ENCODE results near the gene HDAC5. TPM values are rescaled to one million over a fixed set of nuclear protein-coding genes. Genes with fewer than 3 reads are reported as not detected.

HDAC5 gene
- polyA plus RNA-seq, 1 of the 3 experiments (the other 2 are of a cell fraction): 19.0 TPM

GRCh38 chr17:44076716-44077594 is 46.5 kb downstream of the HDAC5 start:
- H3K27ac ChIP-seq (ENCODE audit: low read depth in 2 of 2, low read length in 1 of 2): no peak overlapping the region; a peak in 1 of 4 replicates
- no peaks in the 10 kb centered on the region for H3K27me3 ChIP-seq (ENCODE audit: insufficient read depth)
- H3K4me1 ChIP-seq (ENCODE audit: control insufficient read depth in 1 of 2, insufficient read depth in 2 of 2, low read depth in 1 of 2, low read length in 1 of 2): peaks cover 2 to 3% of the 10 kb centered on the region in 2 experiments; a peak in 2 of 4 replicates
- H3K9me3 ChIP-seq: no peaks in the 10 kb centered on the region
- no peaks in the 10 kb centered on the region for H3K9me2 ChIP-seq
- no peak overlapping the region for H2AFZ ChIP-seq (ENCODE audit: low read depth)
- H3F3A ChIP-seq (replicated peaks; ENCODE audit: insufficient read depth): no peaks in the 10 kb centered on the region
- H3K79me2 ChIP-seq (ENCODE audit: insufficient read depth): peaks cover 30% of the 10 kb centered on the region
- no peak overlapping the region for H3K4me2 ChIP-seq
- DNase-seq: no peak
- no peak overlapping the region for H3K4me3 ChIP-seq (ENCODE audit: low read depth in 2 of 2, low read length in 1 of 2)
- H4K20me1 ChIP-seq (ENCODE audit: insufficient read depth): no peaks in the 10 kb centered on the region
- ChIA-PET POLR2A (no interaction called here), CTCF (interaction anchor here (0.9 kb wide), 1 partner anchor 39 kb away, joined by 3 read pairs; no protein-coding TSS in a partner anchor)
- peaks cover 16 to 55% of the 10 kb centered on the region in 2 experiments for H3K36me3 ChIP-seq (replicated peaks in 1 of 2; ENCODE audit: control insufficient read depth in 1 of 2, insufficient read depth in 2 of 2, low read length in 1 of 2)
- TF ChIP-seq NRF1 (IDR thresholded peaks at IDR 0.05; ENCODE audit: low read depth, low read length) (no peak), RCOR1 (IDR thresholded peaks at IDR 0.05; ENCODE audit: low read length) (no peak), IRF3 (IDR thresholded peaks at IDR 0.05; ENCODE audit: low read depth, low read length) (no peak), RFX5 (IDR thresholded peaks at IDR 0.05; ENCODE audit: low read length) (no peak), FOXJ3 (CRISPR knock-in tag; IDR thresholded peaks at IDR 0.05) (no peak), MEF2A (IDR thresholded peaks at IDR 0.05; ENCODE audit: borderline replicate concordance, low read depth) (no peak), YY1 (IDR thresholded peaks at IDR 0.05; ENCODE audit: low read depth) (no peak), ELF1 (IDR thresholded peaks at IDR 0.05) (no peak), REST (IDR thresholded peaks at IDR 0.05; ENCODE audit: low read depth, low read length) (no peak), CHD2 (IDR thresholded peaks at IDR 0.05; ENCODE audit: low read length, partially characterized antibody) (no peak), JUND (IDR thresholded peaks at IDR 0.05) (no peak)
- TF ChIP-seq, protein P1, sequence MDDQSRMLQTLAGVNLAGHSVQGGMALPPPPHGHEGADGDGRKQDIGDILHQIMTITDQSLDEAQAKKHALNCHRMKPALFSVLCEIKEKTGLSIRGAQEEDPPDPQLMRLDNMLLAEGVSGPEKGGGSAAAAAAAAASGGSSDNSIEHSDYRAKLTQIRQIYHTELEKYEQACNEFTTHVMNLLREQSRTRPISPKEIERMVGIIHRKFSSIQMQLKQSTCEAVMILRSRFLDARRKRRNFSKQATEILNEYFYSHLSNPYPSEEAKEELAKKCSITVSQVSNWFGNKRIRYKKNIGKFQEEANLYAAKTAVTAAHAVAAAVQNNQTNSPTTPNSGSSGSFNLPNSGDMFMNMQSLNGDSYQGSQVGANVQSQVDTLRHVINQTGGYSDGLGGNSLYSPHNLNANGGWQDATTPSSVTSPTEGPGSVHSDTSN (IDR thresholded peaks at IDR 0.05): no peak
- H3K9ac ChIP-seq: no peak overlapping the region
- 75% methylated on average over 6 of the region's 6 CpGs for WGBS (ENCODE audit: low lambda C conversion rate)
